WTC11 (cell line): ENCODE results near the gene GRID2. TPM values are rescaled to one million over a fixed set of nuclear protein-coding genes. Genes with fewer than 3 reads are reported as not detected.

Experiments used
- ATAC-seq: fragments of 200-7000 bp; cut with Tn5 transposase; 2 replicates; pipeline ENCODE4 v1.10.0; 2021; ENCODE audit warnings: mild to moderate bottlenecking, moderate library complexity
- CTCF ChIA-PET: fragments of 300-600 bp; sonication (Branson Sonifier 250); formaldehyde crosslinking; loops from one replicate; lab custom pipeline; 2021; ENCODE audit warnings: antibody characterized with exemption; lab: Charles Lee
- POLR2A ChIA-PET: fragments of 350-600 bp; sonication (Branson Sonifier 250); formaldehyde crosslinking; loops from one replicate; lab custom pipeline; 2021; ENCODE audit warnings: antibody characterized with exemption; lab: Charles Lee
- DNase-seq: peaks from one replicate; pipeline ENCODE4 v3.0.0; 2021; ENCODE audit warnings: low spot score
- H3K27ac Mint-ChIP-seq: 2 replicates; pipeline ENCODE4 v1.8.0; 2021; ENCODE audit warnings: mixed read lengths
- H3K27me3 Mint-ChIP-seq: 2 replicates; pipeline ENCODE4 v1.8.0; 2021; ENCODE audit warnings: low read depth, mild to moderate bottlenecking, moderate library complexity, mixed read lengths
- H3K36me3 Mint-ChIP-seq: 2 replicates; pipeline ENCODE4 v1.8.0; 2021; ENCODE audit warnings: mixed read lengths
- H3K4me1 Mint-ChIP-seq: 2 replicates; pipeline ENCODE4 v1.8.0; 2022; ENCODE audit warnings: mixed read lengths
- H3K4me3 Mint-ChIP-seq: 2 replicates; pipeline ENCODE4 v1.8.0; 2021; ENCODE audit warnings: mild to moderate bottlenecking, moderate library complexity, mixed read lengths
- H3K9me3 Mint-ChIP-seq: 2 replicates; pipeline ENCODE4 v1.8.0; 2021; ENCODE audit warnings: mixed read lengths
- AFF4 ChIP-seq: sonication (generic); formaldehyde crosslinking; IDR thresholded peaks from 2 replicates; pipeline ENCODE4 v1.8.1; 2023; ENCODE audit warnings: mild to moderate bottlenecking, missing genetic modification reagents, borderline replicate concordance
- CTCF ChIP-seq: fragments of 200-600 bp; IDR thresholded peaks from 2 replicates; pipeline ENCODE4 v1.8.0; 2022; ENCODE audit warnings: antibody characterized with exemption
- ESRRA ChIP-seq: sonication (generic); formaldehyde crosslinking; IDR thresholded peaks from 2 replicates; pipeline ENCODE4 v1.8.1; 2022; ENCODE audit warnings: mild to moderate bottlenecking, missing genetic modification reagents, borderline replicate concordance
- HMGXB4 ChIP-seq: sonication (generic); formaldehyde crosslinking; IDR thresholded peaks from 2 replicates; pipeline ENCODE4 v1.8.1; 2023; ENCODE audit warnings: mild to moderate bottlenecking, moderate library complexity, missing genetic modification reagents
- NR2C2 ChIP-seq: sonication (generic); formaldehyde crosslinking; IDR thresholded peaks from 2 replicates; pipeline ENCODE4 v1.8.0; 2022; ENCODE audit warnings: mild to moderate bottlenecking, missing genetic modification reagents
- PREB ChIP-seq: sonication (generic); formaldehyde crosslinking; IDR thresholded peaks from 2 replicates; pipeline ENCODE4 v1.8.1; 2022; ENCODE audit warnings: mild to moderate bottlenecking, missing genetic modification reagents, moderate library complexity, borderline replicate concordance
- PRRX2 ChIP-seq: fragments of 250-450 bp; sonication (Bioruptor Pico); IDR thresholded peaks from 2 replicates; pipeline ENCODE4 v1.8.0; 2021; ENCODE audit warnings: mild to moderate bottlenecking
- SMAD4 ChIP-seq: sonication (generic); formaldehyde crosslinking; IDR thresholded peaks from 2 replicates; pipeline ENCODE4 v1.8.0; 2022; ENCODE audit warnings: mild to moderate bottlenecking, missing genetic modification reagents
- TEAD4 ChIP-seq: sonication (generic); formaldehyde crosslinking; IDR thresholded peaks from 2 replicates; pipeline ENCODE4 v1.8.0; 2022; ENCODE audit warnings: mild to moderate bottlenecking, missing genetic modification reagents
- total RNA-seq: library from RNA; stranded (reverse); gene quantifications from 3 replicates; pipeline ENCODE4 v1.2.3, GENCODE V29; 2021
- TF ChIP-seq, protein P1 (sequence below): sonication (generic); formaldehyde crosslinking; IDR thresholded peaks from 2 replicates; pipeline ENCODE4 v1.8.1; 2022; ENCODE audit warnings: mild to moderate bottlenecking, moderate library complexity, missing genetic modification reagents
- TF ChIP-seq, protein P2 (sequence below): fragments of 250-450 bp; sonication (Bioruptor Pico); IDR thresholded peaks from 2 replicates; pipeline ENCODE4 v2.1.2; 2022; ENCODE audit warnings: mild to moderate bottlenecking, moderate library complexity
- TF ChIP-seq, protein P3 (sequence below): fragments of 250-450 bp; sonication (Bioruptor Pico); IDR thresholded peaks from 2 replicates; pipeline ENCODE4 v1.9.0; 2021; ENCODE audit warnings: mild to moderate bottlenecking
- TF ChIP-seq, protein P4 (sequence below): sonication (generic); formaldehyde crosslinking; IDR thresholded peaks from 2 replicates; pipeline ENCODE4 v1.8.0; 2022; ENCODE audit warnings: mild to moderate bottlenecking, missing genetic modification reagents
- TF ChIP-seq, protein P5 (sequence below): fragments of 250-450 bp; sonication (Bioruptor Pico); IDR thresholded peaks from 2 replicates; pipeline ENCODE4 v1.9.0; 2021; ENCODE audit warnings: mild to moderate bottlenecking, borderline replicate concordance

GRID2 gene
- total RNA-seq, 1 experiment from 2014 or later = 26.8 TPM

DNA sequence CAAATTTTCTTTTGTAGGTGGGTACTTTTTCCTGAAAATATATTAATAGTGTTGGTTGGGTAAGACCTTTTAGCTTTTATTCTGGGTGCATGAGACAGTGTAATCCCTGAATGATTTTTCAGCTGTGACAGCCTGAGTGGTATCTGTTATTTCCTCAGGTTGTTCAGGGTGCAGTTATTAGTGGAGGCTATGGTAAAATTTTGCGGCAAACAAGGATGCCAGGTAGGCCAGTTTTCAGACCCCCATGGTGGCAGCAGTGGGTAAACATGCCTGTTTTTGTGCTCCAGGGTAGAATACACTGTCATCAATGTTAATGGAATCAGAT, 47.9 kb upstream of the GRID2 start:
- no peak for ATAC-seq
- DNase-seq = no peak
- peaks cover 43% of the 10 kb centered on the region for H3K27me3 Mint-ChIP-seq
- H3K9me3 Mint-ChIP-seq = peaks cover 82% of the 10 kb centered on the region
- ChIA-PET POLR2A (no interaction called here), CTCF (no interaction called here)
- TF ChIP-seq, protein P1, sequence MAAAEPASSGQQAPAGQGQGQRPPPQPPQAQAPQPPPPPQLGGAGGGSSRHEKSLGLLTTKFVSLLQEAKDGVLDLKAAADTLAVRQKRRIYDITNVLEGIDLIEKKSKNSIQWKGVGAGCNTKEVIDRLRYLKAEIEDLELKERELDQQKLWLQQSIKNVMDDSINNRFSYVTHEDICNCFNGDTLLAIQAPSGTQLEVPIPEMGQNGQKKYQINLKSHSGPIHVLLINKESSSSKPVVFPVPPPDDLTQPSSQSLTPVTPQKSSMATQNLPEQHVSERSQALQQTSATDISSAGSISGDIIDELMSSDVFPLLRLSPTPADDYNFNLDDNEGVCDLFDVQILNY (CRISPR knock-in tag) = no peak
- TF ChIP-seq NR2C2 (CRISPR knock-in tag) = peak; percentile 27; the same call in 1 of the 2 replicates
- TF ChIP-seq, protein P2, sequence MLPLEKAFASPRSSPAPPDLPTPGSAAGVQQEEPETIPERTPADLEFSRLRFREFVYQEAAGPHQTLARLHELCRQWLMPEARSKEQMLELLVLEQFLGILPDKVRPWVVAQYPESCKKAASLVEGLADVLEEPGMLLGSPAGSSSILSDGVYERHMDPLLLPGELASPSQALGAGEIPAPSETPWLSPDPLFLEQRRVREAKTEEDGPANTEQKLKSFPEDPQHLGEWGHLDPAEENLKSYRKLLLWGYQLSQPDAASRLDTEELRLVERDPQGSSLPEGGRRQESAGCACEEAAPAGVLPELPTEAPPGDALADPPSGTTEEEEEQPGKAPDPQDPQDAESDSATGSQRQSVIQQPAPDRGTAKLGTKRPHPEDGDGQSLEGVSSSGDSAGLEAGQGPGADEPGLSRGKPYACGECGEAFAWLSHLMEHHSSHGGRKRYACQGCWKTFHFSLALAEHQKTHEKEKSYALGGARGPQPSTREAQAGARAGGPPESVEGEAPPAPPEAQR (CRISPR knock-in tag) = 0 out of 2 replicates have a peak, but pooled peaks have one; percentile 68
- peak; percentile 66; the same call in 1 of the 2 replicates for TF ChIP-seq ESRRA
- TF ChIP-seq, protein P3, sequence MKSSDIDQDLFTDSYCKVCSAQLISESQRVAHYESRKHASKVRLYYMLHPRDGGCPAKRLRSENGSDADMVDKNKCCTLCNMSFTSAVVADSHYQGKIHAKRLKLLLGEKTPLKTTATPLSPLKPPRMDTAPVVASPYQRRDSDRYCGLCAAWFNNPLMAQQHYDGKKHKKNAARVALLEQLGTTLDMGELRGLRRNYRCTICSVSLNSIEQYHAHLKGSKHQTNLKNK = peak; percentile 36; the same call in 1 of the 2 replicates
- TF ChIP-seq PREB (CRISPR knock-in tag) = peak; percentile 51; the same call in 1 of the 2 replicates
- H3K4me3 Mint-ChIP-seq = no peak overlapping the region
- no peak overlapping the region for H3K27ac Mint-ChIP-seq
- no peaks in the 10 kb centered on the region for H3K4me1 Mint-ChIP-seq
- peaks cover 95% of the 10 kb centered on the region for H3K36me3 Mint-ChIP-seq

- no peak for ATAC-seq
- ChIA-PET POLR2A (no interaction called here), CTCF (no interaction called here)
- peaks cover 20% of the 10 kb centered on the region for H3K27me3 Mint-ChIP-seq
- DNase-seq = no peak
- H3K4me3 Mint-ChIP-seq = no peak overlapping the region
- peak overlapping the region; percentile 8; the same call in 1 of the 2 replicates for H3K27ac Mint-ChIP-seq
- no peaks in the 10 kb centered on the region for H3K4me1 Mint-ChIP-seq
- peaks cover 95% of the 10 kb centered on the region for H3K36me3 Mint-ChIP-seq
- peaks cover 64% of the 10 kb centered on the region for H3K9me3 Mint-ChIP-seq
- peak; percentile 8; the same call in 1 of the 2 replicates for TF ChIP-seq PRRX2 (CRISPR knock-in tag)
- no peak for TF ChIP-seq SMAD4 (CRISPR knock-in tag)
- no peak for TF ChIP-seq TEAD4 (CRISPR knock-in tag)
- TF ChIP-seq HMGXB4 = no peak
- TF ChIP-seq, protein P4, sequence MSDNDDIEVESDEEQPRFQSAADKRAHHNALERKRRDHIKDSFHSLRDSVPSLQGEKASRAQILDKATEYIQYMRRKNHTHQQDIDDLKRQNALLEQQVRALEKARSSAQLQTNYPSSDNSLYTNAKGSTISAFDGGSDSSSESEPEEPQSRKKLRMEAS (CRISPR knock-in tag) = no peak
- TF ChIP-seq, protein P1 (CRISPR knock-in tag) = no peak
- TF ChIP-seq, protein P5, sequence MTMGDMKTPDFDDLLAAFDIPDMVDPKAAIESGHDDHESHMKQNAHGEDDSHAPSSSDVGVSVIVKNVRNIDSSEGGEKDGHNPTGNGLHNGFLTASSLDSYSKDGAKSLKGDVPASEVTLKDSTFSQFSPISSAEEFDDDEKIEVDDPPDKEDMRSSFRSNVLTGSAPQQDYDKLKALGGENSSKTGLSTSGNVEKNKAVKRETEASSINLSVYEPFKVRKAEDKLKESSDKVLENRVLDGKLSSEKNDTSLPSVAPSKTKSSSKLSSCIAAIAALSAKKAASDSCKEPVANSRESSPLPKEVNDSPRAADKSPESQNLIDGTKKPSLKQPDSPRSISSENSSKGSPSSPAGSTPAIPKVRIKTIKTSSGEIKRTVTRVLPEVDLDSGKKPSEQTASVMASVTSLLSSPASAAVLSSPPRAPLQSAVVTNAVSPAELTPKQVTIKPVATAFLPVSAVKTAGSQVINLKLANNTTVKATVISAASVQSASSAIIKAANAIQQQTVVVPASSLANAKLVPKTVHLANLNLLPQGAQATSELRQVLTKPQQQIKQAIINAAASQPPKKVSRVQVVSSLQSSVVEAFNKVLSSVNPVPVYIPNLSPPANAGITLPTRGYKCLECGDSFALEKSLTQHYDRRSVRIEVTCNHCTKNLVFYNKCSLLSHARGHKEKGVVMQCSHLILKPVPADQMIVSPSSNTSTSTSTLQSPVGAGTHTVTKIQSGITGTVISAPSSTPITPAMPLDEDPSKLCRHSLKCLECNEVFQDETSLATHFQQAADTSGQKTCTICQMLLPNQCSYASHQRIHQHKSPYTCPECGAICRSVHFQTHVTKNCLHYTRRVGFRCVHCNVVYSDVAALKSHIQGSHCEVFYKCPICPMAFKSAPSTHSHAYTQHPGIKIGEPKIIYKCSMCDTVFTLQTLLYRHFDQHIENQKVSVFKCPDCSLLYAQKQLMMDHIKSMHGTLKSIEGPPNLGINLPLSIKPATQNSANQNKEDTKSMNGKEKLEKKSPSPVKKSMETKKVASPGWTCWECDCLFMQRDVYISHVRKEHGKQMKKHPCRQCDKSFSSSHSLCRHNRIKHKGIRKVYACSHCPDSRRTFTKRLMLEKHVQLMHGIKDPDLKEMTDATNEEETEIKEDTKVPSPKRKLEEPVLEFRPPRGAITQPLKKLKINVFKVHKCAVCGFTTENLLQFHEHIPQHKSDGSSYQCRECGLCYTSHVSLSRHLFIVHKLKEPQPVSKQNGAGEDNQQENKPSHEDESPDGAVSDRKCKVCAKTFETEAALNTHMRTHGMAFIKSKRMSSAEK (CRISPR knock-in tag) = peak; percentile 85
- TF ChIP-seq CTCF = no peak
- no peak for TF ChIP-seq AFF4
These were observed 45.6 kb upstream of the GRID2 start for GRCh38 chr4:92257931-92258857.
